ENCODE data around the gene TAAR2.
"Not testable (repeated sequence)": the region's sequence is repeated elsewhere in the genome, so short reads cannot be mapped to it uniquely, and the experiment has no call there.

TAAR2 gene

DNA sequence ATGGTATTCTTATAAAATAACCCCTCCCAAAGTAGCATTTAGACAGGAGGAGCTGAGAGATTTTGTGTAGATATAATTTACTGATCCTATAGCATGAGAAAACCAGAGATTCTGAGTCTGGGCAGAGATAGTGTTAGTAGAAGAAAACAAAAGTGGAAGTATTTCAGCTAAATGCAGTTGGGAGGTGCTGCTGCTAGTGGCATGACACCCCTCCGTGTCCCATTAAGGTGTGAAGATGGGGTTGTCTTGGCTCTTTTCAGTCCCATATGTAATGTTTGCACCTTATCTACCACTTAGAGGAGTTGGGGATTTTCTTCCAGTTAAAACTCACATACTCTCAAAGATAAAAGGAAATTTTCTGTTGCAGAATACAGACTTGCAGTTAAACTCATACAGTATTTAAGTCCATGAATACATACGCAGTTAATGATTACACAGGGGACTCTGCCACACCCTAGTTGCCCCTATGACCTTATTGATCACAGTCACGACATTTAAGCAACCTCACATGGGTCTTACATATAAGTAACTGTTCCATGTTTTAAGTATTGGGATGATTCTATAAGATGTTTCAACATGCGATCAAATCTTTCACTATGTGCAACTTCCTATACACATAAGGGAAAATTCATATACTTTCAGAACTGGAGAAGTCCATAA is 11.5 kb downstream of the TAAR2 start:
- DNase-seq, result no peak

DNA sequence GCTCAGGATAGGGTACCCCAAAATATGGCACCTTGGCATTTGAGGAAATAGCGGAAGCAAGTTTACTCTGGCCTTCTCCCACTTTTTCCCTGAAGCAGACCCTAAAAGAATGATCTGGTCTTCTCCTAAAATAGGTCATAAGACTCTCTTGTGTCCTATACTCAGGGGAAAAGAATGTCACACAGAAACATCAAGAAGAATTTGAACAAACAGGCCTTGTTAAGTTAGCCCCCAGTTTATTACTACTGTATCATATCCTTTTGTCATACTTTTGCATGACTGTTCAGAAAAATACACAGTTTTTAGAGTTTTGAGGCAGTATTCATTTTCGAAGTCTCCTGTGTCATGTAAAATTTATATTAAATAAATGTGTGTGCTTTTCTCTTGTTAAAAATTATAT is 12.5 kb downstream of the TAAR2 start:
- DNase-seq, result no peak

DNA sequence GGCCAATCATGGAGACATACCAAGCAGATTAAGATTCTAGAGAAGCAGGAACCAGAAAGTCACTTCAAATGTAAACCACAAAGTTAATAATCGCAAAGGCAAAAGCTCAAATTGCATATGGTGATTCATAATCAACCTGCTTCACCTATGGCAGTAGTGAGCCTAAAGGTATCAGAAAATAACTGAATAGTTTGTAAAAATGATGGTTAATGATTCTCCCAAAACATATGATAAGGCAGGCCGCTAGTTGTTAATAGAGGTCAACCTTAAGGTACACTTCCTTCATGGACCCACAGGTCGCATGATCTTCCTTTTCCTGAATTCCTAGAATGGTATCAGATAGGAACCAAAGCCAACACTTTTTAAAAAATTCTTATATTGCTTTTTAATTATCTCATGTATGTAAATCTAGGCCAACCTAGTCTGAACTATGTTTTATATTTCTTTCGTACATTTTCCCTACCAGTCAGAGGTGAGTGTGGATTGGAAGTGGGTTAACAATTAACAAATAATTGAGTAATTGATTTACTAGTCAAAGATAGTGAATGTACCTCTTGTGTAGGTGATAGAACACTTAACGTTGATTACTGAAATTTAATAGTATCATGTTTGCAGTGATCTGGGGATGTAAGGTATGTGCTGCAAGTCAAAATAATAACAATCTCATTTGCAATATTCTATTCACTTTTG is 16.4 kb downstream of the TAAR2 start:
- DNase-seq, result no peak

DNA sequence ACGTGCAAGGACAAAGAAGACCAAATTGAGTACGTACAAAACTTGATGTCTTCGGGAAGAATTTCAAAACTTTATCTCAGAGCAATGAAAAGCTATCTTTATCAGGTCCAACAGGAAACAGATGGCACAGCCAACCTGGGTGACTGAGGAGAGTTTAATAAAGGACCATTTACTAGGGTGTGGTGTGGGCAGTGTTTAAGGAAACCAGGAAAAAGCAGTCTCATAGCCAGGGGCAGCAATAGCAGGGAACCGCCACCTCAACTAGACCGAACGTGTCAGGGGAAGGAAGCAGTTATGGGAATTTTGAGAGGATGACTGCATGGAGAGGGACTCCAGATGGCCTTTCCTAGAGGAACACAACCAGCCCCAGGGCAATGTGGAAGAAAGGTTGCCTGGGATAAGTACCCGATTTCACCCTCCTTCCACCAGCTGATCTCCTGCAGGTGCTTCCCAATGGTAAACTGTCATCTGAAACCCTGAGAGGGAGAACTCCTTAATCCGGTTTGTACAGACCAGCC is 19.4 kb downstream of the TAAR2 start:
- no peak for DNase-seq

DNA sequence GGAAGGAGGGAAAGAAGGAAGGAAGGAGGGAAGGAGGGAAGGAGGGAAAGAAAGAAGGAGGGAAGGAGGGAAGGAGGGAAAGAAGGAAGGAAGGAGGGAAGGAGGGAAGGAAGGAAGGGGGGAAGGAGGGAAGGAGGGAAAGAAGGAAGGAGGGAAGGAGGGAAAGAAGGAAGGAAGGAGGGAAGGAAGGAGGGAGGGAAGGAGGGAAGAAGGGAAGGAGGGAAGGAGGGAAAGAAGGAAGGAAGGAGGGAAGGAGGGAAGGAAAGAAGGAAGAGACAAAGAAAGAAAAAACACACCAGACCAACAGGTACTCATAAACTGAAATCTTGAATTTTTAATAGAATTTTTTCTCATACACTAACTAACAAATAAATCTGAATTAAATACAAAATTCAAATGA is 23.2 kb downstream of the TAAR2 start:
- DNase-seq, result not testable (repeated sequence)

DNA sequence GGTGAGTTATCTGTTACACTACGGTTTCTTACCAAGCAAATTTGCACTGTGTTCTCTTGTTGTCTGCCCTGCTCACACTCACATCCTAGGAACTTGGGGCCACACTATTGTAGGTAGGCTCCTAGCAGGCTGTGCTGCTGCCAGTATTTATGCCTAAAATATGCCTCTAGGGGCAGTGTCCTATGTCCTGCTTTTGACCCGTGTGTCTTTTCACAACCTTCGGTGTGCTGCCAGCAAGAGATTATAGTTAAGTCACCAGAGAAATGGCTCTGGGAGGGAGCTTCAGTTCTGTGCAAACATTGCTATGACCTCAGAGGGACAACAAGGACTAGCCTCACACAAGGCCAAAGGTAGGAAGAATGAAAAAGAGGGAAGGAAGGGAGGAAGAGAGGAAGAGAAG is 25.6 kb downstream of the TAAR2 start:
- DNase-seq, result no peak

DNA sequence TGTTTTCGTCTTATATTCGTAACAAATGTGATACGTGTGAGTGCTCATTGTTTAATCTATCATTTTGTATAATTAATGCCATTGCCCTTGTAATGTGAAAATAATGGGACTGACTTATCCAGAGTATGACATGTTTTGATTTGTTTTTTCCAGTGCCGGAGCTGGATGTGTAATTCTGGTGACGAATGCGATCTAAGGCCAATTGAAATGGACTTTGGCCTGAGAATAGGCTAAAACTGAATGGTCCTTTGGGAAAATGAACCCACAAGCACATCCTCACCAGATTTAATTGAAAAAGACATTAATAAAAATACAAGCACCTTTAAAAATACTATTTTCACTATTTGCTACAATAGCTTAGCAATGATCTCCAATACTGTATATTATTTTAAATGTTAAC is 27.9 kb downstream of the TAAR2 start:
- DNase-seq, result no peak

DNA sequence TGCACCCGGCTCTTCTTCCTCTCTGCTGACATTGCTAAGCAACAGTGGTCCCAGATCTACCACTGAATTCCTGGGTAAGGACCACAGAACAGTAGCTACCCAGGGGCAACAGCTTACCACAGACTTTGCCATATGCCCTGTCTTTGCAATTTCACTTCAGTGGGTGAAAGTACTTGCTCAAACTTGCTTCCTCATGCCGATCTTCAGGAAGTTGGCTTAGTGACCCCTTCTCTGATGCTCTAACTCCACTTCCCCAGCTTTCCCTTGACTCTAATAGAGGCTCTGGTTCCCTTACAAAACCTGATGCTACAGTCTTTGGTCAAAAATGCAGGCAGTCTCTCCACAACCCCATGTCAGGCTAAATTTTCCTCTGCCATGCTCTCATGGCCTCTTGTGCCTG is 31.2 kb downstream of the TAAR2 start:
- no peak for DNase-seq

DNA sequence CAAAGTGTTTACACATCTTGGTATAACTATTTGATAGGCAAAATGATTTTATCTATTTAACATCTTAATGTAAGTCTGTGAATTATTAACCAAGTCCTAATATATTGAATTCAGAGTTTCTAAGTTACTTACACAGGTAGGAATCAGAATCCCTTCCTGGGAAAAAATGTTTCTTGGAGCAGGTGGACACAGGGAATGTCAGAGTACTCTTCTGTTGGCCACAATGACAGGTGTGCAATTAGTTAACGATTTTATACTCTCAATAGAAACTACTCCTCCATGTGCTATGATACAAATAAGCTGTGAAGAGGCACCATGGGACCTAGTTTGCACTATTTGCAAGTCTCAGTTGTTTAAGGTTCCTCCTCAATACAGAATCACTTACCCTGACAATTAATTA is 33.7 kb downstream of the TAAR2 start:
- no peak for DNase-seq

DNA sequence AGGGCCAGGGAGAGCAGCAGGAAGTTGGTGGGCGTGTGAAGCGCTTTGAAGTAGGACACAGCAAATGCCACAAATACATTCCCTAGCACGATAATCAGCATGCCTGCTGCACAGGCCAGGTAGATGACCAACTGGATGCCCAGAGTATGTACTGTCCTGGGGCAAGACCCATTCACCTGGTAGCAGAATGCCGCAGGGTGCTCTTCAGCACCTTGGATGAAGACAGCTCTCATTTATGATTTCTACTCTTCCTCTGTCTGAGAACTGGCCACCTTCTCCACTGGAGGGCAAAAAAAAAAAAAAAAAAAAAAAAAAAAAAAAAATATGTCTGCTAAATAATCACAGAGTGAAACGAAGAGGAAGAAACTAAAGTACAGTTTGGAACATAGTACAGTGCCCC is 34.6 kb downstream of the TAAR2 start, which contains the start of gene TAAR5:
TAAR5 (minus strand) TSS at position 288 of the 400 bp plus-strand sequence; CDS start at position 233, 55 bp downstream.
- no peak for DNase-seq

DNA sequence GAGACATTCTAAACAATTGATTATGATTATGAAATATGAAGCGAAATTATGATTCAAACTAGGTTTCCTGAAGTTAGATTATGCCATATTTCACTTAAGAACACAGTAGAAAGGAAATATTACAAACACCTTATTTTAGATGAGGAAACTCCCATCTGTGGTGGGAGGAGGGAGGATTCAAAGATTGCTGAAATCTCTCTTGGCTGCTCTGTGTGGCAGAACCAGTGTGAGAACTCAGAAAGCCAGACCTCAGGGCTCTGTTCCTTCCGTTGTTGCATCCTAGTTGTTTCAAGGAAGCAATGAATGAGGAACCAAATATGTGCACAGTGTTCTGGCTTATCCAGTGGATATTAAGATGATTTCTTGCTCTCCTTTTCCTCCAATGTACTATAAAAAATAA is 36.7 kb downstream of the TAAR2 start:
- DNase-seq, result no peak

DNA sequence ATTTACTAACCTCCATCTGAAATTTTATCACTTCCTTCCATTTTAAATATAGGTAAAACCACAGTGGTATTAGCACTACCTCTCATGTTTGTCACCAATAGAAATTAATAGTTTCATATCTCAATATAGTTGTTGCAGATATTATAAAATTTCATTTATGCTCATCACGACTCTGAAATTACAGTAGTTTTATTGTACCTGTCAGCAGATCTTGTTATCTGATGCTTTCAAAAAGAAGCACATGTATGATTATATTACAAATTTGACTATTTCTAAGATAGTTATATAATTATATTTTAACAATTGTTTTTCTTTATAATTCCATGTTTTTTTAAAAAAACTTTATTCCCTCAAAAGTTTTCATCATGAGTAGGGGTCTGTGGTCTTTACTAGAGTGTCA is 39.4 kb downstream of the TAAR2 start:
- no peak for DNase-seq

DNA sequence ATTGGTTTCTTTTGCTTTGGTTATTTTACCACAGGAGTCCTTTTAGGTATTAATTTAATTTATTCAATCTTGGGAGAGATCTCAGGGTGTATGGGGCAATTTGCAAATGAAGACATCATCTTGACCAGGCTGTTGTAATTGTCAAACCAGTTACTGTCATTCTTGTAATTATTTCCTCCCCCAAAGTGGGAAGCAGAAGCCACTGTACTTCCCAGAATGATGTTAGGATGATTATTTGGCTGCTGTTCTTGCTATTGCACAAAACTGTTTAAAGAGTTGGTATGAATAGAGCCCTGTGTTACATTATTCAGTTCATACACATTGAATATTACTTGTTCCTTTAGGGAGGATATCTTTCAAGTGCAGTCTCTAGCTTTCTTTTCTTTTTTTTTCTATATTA is 52.3 kb downstream of the TAAR2 start:
- DNase-seq, result no peak

DNA sequence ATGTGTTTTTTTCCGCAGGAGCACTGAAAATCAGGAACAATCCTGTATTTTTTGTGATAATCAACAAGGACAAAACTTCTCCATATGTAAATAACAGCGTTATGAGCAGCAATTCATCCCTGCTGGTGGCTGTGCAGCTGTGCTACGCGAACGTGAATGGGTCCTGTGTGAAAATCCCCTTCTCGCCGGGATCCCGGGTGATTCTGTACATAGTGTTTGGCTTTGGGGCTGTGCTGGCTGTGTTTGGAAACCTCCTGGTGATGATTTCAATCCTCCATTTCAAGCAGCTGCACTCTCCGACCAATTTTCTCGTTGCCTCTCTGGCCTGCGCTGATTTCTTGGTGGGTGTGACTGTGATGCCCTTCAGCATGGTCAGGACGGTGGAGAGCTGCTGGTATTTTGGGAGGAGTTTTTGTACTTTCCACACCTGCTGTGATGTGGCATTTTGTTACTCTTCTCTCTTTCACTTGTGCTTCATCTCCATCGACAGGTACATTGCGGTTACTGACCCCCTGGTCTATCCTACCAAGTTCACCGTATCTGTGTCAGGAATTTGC is 53.8 kb downstream of the TAAR2 start, which contains the start of gene TAAR6:
TAAR6 (plus strand) TSS at position 102 of the 557 bp plus-strand sequence; CDS start at position 102, 0 bp downstream.
- DNase-seq, result no peak

DNA sequence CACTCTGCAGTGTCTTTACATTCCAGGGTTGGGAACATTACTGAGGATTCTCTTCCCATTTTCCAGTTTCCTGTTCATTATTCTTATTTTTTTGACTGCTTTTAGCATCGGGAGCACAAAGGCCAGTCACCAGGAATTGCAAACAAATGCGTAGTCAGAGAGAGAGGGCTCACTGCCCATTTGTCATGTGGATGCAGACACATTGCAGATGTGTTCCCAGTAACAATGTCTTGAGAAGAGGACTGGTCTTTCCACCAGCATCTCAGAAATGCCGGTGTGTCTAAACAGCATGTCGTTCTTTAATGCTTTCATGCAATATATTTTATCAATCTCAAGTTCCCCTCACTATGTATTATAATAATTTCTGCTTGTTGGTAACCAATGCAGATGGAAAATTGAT is 54.9 kb downstream of the TAAR2 start:
- no peak for DNase-seq

DNA sequence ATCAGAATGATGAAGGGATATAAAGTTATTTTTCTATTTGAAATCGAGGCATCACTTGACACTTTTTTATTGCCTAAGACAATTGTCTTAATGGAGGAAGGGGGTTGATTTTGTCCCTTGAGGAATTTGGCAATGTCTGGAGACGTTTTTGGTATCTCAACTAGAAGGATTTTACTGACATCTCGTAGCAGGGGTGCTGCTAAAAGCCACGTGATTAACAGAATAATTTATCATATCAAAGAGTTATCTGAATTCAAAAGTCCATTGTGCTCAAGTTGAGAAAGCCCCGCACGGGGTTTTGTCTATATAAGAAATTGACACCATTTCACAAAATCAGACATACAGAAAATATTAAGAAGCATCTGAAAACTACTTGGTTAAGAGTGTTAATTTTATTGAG is 55.5 kb downstream of the TAAR2 start:
- no peak for DNase-seq

DNA sequence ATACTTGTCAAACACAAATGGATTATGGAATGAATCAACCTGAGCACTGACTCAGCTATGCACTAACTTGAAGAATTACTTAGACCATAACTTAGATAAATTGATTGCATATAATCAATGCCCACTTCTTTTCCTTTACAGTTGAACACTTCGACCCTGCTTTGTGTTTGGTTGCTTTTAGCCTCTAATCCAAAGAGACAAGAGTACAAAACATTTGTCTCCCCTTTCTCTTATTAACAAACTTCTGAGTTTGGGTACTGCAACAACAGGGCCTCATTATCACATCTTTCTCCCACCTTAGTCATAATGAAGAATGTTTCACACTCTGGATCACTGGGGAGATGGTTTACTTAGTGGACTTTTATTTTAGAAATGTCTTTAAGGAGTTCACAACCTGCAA is 56.5 kb downstream of the TAAR2 start:
- no peak for DNase-seq
